ENCODE data around the gene PARD6B.
"Not testable (repeated sequence)": the region's sequence is repeated elsewhere in the genome, so short reads cannot be mapped to it uniquely, and the experiment has no call there.

The PARD6B gene

GRCh38 chr20:50777373-50777772 is 46.0 kb downstream of the PARD6B start:
- no peak for DNase-seq

DNA sequence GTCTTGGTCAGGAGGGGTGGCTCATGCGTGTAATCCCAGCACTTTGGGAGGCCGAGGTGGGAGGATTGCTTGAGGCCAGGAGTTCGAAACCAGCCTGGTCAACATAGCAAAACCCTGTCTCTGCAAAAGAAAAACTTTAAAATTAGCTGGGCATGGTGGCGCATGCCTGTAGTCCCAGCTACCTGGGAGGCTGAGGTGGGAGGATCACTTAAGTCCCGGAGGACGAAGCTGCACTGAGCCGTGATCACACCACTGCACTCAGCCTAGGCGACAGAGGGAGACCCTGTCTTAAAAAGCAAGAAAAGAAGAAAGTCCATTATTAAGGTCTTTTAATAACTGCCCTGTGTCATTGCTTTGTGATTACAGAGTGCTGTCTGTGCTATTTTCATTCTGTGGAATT is 47.6 kb downstream of the PARD6B start:
- DNase-seq: not testable (repeated sequence)

GRCh38 chr20:50783390-50783789 is 52.0 kb downstream of the PARD6B start:
- no peak for DNase-seq

GRCh38 chr20:50783903-50784302 is 52.5 kb downstream of the PARD6B start:
- DNase-seq: no peak

- DNase-seq: no peak
Observed at GRCh38 chr20:50784464-50784863, 53.1 kb downstream of the PARD6B start.

DNA sequence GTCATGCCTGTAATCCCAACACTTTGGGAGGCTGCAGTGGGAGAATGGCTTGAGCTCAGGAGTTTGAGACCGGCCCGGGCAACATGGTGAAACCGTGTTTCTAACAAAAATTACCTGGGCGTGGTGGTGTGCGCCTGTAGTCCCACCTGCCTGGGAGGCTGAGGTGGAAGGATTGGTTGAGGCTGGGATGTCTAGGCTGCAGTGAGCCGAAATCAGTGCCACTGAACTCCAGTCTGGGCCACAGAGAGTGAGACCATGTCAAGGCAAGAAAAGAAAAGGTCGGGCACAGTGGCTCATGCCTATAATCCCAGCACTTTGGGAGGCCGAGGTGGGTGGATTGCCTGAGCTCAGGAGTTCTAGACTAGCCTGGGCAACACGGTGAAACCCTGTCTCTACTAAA is 55.3 kb downstream of the PARD6B start:
- no peak for DNase-seq

DNA sequence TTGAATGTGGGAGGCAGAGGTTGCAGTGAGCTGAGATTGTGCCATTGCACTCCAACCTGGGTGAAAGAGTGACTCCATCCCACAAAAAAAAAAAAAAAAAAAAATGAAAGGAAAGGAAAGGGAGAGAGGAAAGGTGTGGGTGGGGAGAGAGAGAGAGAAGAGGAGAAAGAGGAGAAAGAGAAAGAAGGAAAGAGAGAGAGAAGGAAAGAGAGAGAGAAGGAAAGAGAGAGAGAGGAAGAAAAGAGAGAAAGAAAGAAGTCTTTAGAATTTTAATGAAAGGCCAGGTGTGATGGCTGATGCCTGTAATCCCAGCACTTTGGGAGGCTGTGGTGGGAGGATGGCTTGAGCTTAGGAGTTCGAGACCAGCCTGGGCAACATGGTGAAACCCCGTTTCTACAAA is 55.8 kb downstream of the PARD6B start:
- no peak for DNase-seq

DNA sequence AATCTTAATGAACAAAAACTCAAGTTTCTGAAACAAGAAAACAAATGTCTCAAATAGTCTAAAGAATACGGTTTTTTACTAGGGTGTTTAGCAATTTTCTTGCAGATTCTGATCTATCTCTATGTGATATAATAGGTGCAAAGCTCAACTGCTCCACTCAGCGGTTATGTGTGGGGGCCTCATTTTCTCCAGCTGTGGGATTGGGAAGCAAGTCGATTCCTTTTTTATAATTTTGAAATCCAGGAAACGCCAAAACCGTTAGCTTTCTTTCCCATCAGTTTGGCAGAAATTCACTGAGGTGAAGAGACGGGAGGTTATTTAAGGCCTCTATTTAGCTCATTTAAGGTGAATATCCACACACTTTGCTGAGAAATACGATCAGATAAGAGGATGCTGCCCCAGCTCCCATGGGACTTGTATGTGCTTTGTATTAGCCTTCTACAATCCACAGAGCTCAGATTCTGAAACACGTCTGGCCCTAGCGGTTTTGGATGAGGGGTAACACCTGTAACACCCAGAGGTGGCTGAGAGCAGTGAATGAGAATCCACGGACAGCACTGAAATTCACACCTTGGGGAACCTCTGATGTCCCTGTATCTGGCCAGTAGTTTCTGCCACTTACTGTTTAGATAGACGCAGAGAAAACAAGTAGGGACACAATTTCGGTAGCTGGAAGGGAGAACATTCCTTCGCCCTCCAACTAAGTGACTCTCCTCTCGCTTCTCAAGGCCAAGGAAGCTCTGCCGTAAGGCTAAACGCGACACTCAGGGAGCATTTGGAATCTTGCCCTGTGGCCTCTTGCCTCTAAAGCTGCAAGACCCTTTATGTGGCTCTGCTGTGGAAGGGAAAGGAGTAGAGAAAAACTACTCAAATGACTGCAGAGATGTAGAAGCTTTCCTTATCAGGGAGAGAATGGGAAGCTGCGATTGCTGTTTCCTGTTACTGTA is 56.9 kb downstream of the PARD6B start:
- DNase-seq: no peak

DNA sequence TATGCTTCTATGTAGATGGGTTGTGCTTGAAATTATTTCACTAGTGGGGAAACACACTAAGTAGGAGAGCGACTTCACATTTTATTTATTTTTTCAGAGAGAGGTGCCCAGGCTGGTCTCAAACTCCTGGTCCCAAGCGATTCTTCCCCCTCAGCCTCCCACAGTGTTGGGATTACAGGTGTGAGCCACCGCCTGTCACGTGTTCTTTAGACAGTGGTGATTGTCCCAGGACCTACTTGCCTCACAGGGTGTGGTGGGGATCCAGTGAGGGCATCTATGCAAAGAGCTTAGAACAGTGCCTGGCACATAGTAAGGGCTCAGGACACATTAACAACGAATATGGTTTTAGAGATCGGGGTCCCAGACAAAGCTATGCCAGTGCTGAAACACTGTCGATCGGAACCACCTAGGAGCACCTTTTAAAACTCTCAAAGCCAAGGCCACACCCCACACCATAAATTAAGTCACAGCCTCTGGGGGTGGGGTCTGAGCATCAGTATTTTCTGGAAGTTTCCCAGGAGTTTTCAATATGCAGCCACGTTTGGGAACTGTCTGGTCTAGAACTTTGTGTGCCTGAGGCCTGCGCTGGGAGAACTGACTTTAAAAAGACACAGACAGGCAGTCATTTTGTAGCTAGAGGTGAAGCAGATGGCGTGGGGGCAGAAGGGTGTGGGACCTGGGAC is 58.7 kb downstream of the PARD6B start:
- no peak for DNase-seq

DNA sequence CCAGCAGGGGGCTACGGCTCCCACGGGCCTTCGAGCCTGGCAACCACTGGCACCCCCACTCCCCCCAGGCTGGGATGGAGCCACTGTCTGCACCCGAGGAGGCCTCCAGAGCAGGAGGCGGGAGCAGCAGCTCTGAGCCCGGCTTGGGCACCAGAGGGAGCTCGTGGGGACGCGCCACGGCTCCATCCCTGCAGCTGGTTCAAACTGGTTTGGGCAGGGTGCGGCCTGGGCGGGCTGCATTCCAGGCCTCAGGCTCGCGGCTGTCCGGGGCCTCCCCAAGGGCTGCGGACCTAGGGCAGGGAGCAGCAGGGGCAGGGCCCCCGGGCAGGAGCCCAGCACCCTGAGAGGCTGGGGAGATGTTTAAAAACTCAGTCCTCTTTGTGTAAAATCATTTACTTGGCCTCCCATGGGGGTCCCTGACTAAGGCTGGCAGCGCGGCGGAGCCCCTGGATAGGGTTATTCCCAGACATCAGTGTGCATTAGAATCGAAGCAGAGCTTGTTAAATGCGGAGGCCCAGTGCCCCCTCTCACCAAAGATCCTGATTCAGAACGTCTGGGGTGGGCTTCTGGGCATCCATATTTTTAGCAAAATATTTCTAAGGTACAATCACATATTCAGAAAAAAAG is 59.4 kb downstream of the PARD6B start:
- DNase-seq: peak; percentile 58

- no peak for DNase-seq
Observed at GRCh38 chr20:50792708-50793574, 61.6 kb downstream of the PARD6B start.

DNA sequence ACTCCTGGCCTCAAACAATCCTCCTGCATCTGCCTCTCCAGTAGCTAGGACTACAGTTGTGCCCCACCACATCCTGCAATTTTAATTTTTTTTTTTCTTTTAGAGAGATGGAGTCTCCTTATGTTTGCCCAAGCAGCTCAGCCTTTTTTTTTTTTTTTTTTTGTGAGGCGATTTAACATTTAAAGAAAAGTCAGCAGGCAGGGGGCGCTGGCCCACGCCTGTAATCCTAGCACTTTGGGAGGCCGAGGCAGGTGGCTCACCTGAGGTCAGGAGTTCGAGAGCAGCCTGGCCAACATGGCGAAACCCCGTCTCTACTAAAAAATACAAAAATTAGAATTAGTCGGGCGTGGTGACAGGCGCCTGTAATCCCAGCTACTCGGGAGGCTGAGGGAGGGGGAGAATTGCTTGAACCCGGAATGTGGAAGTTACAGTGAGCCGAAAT is 62.2 kb downstream of the PARD6B start:
- peak; percentile 22 for DNase-seq

DNA sequence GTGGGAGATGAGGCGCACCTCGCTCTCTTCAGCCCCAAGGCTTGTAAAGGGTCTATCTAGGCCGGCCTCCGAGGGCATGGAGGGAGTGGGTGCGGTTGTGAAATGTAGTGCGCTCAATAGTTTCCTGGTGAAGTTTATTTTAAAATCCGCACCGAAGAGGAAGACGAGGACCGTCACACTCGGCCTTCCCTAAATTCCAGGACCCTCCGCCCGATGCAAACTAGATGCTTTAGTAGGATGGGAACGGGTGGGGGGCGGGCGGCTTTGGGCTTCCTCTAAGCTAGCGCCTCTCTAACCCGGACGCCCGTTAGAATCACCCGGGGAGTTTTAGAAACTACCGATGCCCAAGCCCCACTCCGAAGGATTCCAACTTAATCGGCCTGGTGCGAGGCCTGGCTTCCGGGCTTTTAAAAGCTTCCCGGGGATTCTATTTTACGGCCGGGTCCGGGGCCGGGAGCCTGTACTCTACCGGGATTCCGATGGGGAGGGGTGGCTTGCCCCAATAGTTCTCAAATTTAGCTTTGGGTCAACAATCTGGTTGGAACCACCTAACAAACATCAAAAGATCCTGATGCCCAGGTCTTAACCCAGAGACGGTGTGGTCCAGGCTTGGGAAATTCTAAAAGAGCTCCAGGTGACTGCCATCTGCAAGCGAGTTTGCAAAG is 62.9 kb downstream of the PARD6B start:
- no peak for DNase-seq

GRCh38 chr20:50794846-50795634 is 63.7 kb downstream of the PARD6B start, which contains the start of gene BCAS4:
Gene BCAS4, plus strand, starts transcription at chr20:50795061. Its CDS starts 23 bp downstream, at chr20:50795084.
- DNase-seq: peak; percentile 71

GRCh38 chr20:50797142-50797541 is 65.8 kb downstream of the PARD6B start:
- DNase-seq: no peak

- no peak for DNase-seq
Observed at GRCh38 chr20:50798650-50799049, 67.3 kb downstream of the PARD6B start.

- DNase-seq: no peak
Observed at GRCh38 chr20:50799176-50799889, 68.0 kb downstream of the PARD6B start.

DNA sequence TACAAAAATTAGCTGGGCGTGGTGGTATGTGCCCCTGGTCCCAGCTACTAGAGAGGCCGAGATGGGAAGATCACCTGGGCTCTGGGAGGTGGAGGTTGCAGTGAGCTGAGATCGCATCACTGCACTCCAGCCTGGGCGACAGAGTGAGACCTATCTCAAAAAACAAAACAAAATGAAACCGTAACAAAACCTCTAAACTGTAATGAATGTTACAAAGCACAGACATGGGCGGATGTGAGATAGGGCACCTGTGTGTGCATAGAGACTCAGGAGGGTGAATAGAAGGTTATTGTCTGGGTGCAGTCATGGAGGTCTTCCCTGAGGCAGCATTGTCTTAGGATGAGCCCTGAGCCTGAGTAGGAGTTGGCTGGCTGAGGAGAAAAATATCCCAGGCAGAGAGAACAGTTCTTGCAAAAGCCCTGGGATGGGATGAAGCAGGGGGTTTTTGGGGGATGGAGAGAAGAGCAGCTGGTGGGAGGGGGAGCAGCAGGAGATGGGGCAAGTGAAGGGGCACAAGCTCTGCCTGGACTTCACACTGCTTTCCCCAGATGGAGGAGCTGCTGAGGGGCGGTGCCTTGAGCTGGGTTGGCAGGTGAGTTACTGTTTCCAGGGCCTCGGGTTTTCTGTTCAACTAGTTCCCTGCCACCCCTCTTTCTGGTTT is 68.6 kb downstream of the PARD6B start:
- no peak for DNase-seq

- DNase-seq: not testable (repeated sequence)
Observed at GRCh38 chr20:50800986-50801746, 69.8 kb downstream of the PARD6B start.

Data from T-helper 9 cell (primary cell).